Activated naive CD8-positive, alpha-beta T cell (primary cell): Measurements from ENCODE around the gene DYRK1A.

Source experiments
- H3K27ac Mint-ChIP-seq: one replicate; pipeline ENCODE4 v1.8.0; 2021; ENCODE audit warnings: mixed read lengths
- H3K27me3 Mint-ChIP-seq: one replicate; pipeline ENCODE4 v1.8.0; 2021; ENCODE audit warnings: mixed read lengths
- H3K36me3 Mint-ChIP-seq: one replicate; pipeline ENCODE4 v1.8.0; 2021; ENCODE audit warnings: mixed read lengths
- H3K4me1 Mint-ChIP-seq: one replicate; pipeline ENCODE4 v1.8.0; 2021; ENCODE audit warnings: low read depth, mixed read lengths
- H3K4me3 Mint-ChIP-seq: one replicate; pipeline ENCODE4 v1.8.0; 2021; ENCODE audit warnings: mild to moderate bottlenecking, mixed read lengths
- H3K9me3 Mint-ChIP-seq: one replicate; pipeline ENCODE4 v1.8.0; 2021; ENCODE audit warnings: low read depth, mixed read lengths

DYRK1A gene

DNA sequence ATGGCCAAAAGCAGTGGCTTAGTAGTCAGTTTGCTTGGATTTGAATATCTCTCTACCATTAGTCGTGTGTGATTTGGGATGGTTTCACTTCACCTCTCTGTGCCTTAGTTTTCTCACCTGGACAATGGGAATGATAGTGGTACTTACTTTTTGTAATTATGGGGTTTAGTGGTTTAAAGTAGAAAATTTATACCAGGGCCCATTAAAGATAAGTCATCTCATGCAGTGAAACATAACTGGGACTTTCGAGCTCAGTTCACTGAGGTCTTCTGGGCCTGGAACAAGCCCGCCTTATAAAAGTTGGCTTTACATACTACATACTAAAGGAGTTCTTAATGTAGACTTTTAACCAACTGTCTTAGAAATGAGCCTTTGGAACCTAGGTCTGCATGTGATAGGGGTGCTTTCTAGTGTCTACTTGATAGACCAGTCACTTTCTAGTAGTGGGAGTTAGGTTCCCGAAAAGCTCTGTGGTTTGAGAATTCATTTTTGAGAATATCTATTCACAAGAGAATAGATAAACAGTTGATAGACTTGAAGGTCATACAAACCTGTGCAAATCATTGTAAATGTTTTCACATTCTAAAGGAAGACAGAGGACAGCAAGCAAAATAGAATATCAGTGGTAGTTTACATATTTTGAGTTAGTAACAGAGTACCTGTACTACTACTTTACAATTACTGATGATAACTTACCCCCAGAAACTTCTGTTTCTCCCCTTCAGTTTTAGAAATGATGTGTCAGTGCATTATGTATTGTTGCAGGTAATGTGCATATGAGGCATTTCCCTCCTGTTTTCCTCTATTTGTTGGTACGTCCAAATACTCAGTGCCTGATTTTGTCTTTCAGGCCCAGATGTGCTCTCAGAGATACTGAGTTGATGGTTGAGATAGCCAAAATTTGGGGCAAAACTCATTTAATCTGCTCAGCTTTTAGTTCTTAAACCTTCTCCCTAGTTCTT is 48.0 kb downstream of the DYRK1A start:
- H3K27me3 Mint-ChIP-seq = no peaks in the 10 kb centered on the region
- H3K4me1 Mint-ChIP-seq = peaks cover 88% of the 10 kb centered on the region
- peak overlapping the region; percentile 1 for H3K4me3 Mint-ChIP-seq
- no peaks in the 10 kb centered on the region for H3K9me3 Mint-ChIP-seq
- H3K27ac Mint-ChIP-seq = peak overlapping the region; percentile 62
- peaks cover 6% of the 10 kb centered on the region for H3K36me3 Mint-ChIP-seq

DNA sequence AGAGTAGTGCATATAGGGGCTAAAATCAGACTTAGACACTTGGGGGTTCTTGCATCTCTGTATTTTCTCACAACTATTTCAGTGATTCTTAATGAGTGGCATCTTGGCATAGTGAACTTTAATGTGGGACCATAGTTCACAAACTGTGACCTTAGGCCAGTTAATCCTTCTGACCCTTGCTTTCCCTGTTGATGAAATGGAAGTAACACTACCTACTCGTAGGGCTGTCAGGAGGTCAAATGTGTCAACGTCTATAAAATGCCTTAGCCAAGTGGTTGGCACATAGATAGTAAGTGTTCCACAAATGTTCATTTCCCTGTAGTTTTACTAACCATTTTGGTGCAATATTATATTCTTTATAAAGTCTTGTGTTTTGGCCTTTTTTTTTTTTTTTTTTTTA is 49.4 kb downstream of the DYRK1A start:
- peak overlapping the region; percentile 62 for H3K27ac Mint-ChIP-seq
- peaks cover 6% of the 10 kb centered on the region for H3K36me3 Mint-ChIP-seq
- peaks cover 90% of the 10 kb centered on the region for H3K4me1 Mint-ChIP-seq
- H3K4me3 Mint-ChIP-seq = peak overlapping the region; percentile 36
- H3K27me3 Mint-ChIP-seq = no peaks in the 10 kb centered on the region
- H3K9me3 Mint-ChIP-seq = no peaks in the 10 kb centered on the region

DNA sequence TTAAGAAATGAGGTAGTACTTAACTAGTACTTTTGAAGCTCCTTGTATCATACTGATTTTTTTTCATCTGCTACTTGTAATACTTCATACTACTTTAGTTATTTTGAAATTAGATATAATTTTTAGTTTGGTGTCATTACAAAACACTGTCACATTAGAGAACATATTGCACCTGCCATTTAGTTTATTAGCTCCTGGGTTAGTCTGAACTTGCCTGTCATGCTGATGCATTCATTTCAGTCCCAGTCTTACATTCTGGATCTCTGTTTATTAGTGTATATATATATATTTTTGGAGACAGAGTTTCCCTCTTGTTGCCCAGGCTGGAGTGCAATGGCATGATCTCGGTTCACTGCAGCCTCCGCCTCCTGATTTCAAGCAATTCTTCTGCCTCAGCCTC is 50.3 kb downstream of the DYRK1A start:
- Mint-ChIP-seq H3K27me3 (no peaks in the 10 kb centered on the region), H3K9me3 (no peaks in the 10 kb centered on the region), H3K4me1 (peaks cover 86% of the 10 kb centered on the region), H3K36me3 (peaks cover 6% of the 10 kb centered on the region), H3K4me3 (no peak overlapping the region), H3K27ac (no peak overlapping the region)

DNA sequence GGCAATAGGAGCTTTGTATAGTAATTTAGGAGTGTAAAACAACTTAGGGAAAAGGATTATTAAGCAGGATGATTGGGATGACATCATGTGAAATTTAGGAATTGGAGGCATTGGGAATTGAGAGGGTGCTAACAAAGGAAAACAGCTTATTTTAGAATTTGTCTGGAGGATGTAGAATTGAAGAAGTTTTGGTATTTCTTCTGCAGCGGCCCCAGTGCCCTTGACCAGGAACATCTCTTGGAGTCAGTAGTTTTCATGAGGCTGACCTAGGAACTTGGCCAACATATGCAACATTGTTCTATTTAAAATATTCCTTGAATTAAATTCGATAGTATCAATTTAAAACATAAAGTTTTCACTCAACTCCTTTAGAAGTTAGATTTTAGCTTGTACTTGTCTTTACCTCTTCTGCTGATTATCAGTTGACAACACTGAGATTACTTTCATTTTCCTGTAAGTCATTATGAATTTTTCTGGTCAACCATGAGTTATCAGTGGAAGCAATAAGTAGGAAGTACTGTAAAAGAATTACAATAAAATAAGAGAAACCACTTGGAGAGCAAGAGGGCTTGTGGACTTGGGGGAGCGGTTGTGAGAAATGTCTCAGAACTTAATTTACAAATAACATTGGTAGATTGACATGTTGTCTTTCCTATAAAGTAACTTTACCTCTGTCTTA is 52.8 kb downstream of the DYRK1A start:
- Mint-ChIP-seq H3K4me1 (peaks cover 83% of the 10 kb centered on the region), H3K4me3 (peak overlapping the region; percentile 49), H3K36me3 (peaks cover 6% of the 10 kb centered on the region), H3K27me3 (no peaks in the 10 kb centered on the region), H3K9me3 (no peaks in the 10 kb centered on the region), H3K27ac (peak overlapping the region; percentile 88)

DNA sequence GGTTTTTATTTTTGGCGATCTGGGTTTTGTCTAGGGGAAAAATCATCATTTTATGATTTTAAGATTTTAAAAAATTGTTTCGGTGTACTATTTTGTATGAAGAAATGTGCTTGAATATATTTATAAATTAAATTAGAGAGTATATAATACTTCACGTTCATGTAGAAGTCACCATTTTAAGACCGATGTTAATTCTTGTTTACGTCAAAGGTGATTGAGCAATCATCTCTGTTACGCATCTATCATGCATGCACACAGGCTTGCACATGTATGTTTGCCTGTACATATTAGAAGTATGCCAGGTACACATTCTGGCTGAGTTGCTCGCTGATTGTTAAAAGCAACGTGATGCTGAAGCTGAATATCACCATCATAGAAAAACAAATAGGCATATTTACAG is 54.7 kb downstream of the DYRK1A start:
- no peak overlapping the region for H3K27ac Mint-ChIP-seq
- H3K27me3 Mint-ChIP-seq = no peaks in the 10 kb centered on the region
- no peaks in the 10 kb centered on the region for H3K9me3 Mint-ChIP-seq
- no peak overlapping the region for H3K4me3 Mint-ChIP-seq
- H3K36me3 Mint-ChIP-seq = peaks cover 14% of the 10 kb centered on the region
- H3K4me1 Mint-ChIP-seq = peaks cover 74% of the 10 kb centered on the region

DNA sequence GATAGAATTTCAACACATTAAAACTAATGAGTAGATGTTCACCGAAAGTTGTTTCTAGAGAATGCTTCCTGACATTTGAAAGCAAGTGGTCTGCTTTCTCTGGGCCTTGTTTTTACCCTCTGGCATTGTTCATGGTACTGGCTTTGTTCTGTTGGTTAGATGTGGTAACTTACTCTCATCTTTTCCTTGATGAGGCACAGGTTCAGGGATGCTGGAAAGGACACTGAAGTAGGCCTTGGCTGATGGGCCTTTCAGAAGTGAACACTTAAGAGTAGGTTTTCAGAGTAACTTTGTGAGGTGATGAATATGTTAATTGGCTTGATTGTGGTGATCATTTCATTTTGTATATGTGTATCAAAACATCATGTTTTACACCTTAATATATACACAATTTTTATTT is 55.8 kb downstream of the DYRK1A start:
- H3K27me3 Mint-ChIP-seq = no peaks in the 10 kb centered on the region
- no peaks in the 10 kb centered on the region for H3K9me3 Mint-ChIP-seq
- peaks cover 73% of the 10 kb centered on the region for H3K4me1 Mint-ChIP-seq
- H3K36me3 Mint-ChIP-seq = peaks cover 15% of the 10 kb centered on the region
- no peak overlapping the region for H3K4me3 Mint-ChIP-seq
- peak overlapping the region; percentile 47 for H3K27ac Mint-ChIP-seq

DNA sequence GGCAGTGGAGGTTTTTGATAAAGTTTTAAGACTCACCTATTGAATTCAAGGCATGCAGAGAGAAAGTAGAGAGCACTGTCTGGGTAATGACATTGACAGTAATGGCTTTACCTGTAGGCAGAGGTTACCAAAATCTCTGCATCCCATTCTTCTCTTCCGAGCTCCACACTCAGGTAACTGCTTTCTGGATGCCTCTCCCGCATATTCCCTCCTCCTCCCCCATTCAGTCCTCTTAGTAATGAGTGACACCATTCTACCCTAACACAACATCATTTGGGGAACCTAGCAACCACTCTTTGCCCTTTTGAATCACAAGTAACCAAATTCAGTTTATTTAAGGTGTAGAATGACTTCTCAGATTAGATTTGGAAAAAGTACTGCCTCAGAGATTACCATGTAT is 56.5 kb downstream of the DYRK1A start:
- H3K4me3 Mint-ChIP-seq = no peak overlapping the region
- H3K4me1 Mint-ChIP-seq = peaks cover 72% of the 10 kb centered on the region
- no peaks in the 10 kb centered on the region for H3K9me3 Mint-ChIP-seq
- peaks cover 14% of the 10 kb centered on the region for H3K36me3 Mint-ChIP-seq
- H3K27me3 Mint-ChIP-seq = no peaks in the 10 kb centered on the region
- H3K27ac Mint-ChIP-seq = no peak overlapping the region

GRCh38 chr21:37424396-37424795 is 57.8 kb downstream of the DYRK1A start:
- Mint-ChIP-seq H3K9me3 (no peaks in the 10 kb centered on the region), H3K27me3 (no peaks in the 10 kb centered on the region), H3K4me1 (peaks cover 70% of the 10 kb centered on the region), H3K27ac (peak overlapping the region; percentile 46), H3K4me3 (no peak overlapping the region), H3K36me3 (peaks cover 17% of the 10 kb centered on the region)

DNA sequence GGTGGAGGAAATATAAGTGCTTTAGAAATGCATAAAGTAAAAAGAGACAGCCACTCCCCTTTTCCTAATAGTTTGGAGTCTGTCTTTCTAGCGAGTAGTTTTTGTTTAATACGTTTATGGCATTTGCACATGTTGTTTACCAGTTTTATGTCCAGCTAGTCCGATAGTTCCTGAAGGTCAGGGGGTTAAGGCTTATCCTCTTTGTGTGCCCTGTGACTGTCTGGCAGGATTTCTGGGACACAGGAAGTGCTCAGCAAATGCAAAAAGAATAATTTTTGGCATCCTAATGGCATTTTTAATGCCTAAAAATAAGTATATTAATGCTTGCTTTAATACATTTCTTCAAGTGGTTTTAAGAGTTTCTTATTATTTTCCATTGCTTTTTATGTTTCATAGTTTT is 58.4 kb downstream of the DYRK1A start:
- Mint-ChIP-seq H3K9me3 (no peaks in the 10 kb centered on the region), H3K27me3 (no peaks in the 10 kb centered on the region), H3K36me3 (peaks cover 17% of the 10 kb centered on the region), H3K27ac (no peak overlapping the region), H3K4me3 (no peak overlapping the region), H3K4me1 (peaks cover 70% of the 10 kb centered on the region)

DNA sequence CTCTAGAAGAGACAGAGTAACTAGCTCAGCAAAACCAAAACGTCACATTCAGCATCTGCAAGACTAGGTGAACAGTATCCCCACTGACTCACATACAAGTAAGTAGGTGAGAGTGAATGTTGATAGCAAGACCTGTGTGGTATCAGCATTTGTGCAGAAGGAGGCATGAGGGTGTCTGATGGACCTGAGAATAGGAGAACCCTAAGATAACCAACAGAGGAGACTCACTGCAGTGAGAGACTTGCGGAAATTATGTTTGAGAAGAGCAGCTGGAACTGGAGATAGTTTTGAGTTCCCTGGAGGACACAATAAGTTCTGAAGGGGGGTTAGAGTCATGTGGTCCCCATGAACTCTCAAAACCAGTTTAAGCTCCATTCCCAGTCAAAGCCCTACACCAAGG is 59.1 kb downstream of the DYRK1A start:
- Mint-ChIP-seq H3K36me3 (peaks cover 15% of the 10 kb centered on the region), H3K27ac (peak overlapping the region; percentile 58), H3K4me3 (no peak overlapping the region), H3K9me3 (no peaks in the 10 kb centered on the region), H3K27me3 (no peaks in the 10 kb centered on the region), H3K4me1 (peaks cover 70% of the 10 kb centered on the region)

GRCh38 chr21:37427221-37427620 is 60.6 kb downstream of the DYRK1A start:
- Mint-ChIP-seq H3K36me3 (peaks cover 15% of the 10 kb centered on the region), H3K4me3 (no peak overlapping the region), H3K4me1 (peaks cover 76% of the 10 kb centered on the region), H3K9me3 (no peaks in the 10 kb centered on the region), H3K27ac (peak overlapping the region; percentile 16), H3K27me3 (no peaks in the 10 kb centered on the region)

DNA sequence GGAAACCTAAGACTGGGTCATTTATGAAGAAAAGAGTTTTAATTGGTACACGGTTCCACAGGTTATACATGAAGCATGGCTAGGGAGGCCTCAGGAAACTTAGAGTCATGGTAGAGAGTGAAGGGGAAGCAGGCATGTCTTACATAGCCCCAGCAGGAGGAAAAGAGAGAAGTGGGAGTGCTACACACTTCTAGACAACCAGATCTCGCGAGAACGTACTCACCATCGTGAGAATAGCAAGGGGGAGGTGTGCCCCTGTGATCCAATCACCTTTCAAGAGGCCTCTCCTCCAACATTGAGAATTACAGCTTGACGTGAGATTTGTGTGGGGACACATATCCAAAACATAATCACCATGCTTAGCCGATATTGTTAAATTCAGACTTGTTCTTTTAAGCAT is 62.8 kb downstream of the DYRK1A start:
- Mint-ChIP-seq H3K27ac (peak overlapping the region; percentile 62), H3K9me3 (no peaks in the 10 kb centered on the region), H3K4me3 (no peak overlapping the region), H3K36me3 (peaks cover 15% of the 10 kb centered on the region), H3K4me1 (peaks cover 73% of the 10 kb centered on the region), H3K27me3 (no peaks in the 10 kb centered on the region)

GRCh38 chr21:37430184-37430821 is 63.7 kb downstream of the DYRK1A start:
- H3K36me3 Mint-ChIP-seq = peaks cover 15% of the 10 kb centered on the region
- peak overlapping the region; percentile 38 for H3K4me3 Mint-ChIP-seq
- H3K9me3 Mint-ChIP-seq = no peaks in the 10 kb centered on the region
- no peaks in the 10 kb centered on the region for H3K27me3 Mint-ChIP-seq
- peaks cover 70% of the 10 kb centered on the region for H3K4me1 Mint-ChIP-seq
- H3K27ac Mint-ChIP-seq = peak overlapping the region; percentile 87

DNA sequence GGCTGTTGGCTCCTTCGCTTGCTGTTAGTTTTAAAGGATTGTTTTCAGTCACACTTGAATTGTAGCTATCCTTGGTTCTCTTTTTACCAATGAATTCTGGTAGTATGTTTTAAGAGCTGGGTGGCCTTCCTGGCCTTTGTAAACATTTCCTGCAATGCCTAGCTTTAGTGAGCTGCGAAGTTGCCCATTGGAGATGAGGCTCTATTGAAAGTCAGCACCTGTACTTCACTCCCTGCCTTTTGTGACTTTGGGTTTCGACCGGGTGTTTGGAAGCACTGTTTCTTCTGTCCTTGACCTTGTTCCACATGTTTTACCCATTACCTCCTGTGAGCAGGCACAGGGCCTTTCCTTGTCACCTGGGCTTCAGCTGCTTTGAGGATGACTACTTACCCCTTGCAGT is 64.7 kb downstream of the DYRK1A start:
- H3K27me3 Mint-ChIP-seq = no peaks in the 10 kb centered on the region
- no peaks in the 10 kb centered on the region for H3K9me3 Mint-ChIP-seq
- H3K4me3 Mint-ChIP-seq = no peak overlapping the region
- peak overlapping the region; percentile 61 for H3K27ac Mint-ChIP-seq
- H3K36me3 Mint-ChIP-seq = peaks cover 8% of the 10 kb centered on the region
- peaks cover 63% of the 10 kb centered on the region for H3K4me1 Mint-ChIP-seq
